A549 (cell line): Measurements from ENCODE around the gene SNX17. TPM values are rescaled to one million over a fixed set of nuclear protein-coding genes. Genes with fewer than 3 reads are reported as not detected.

Experiments
- ATAC-seq, 2 experiments: fragments of 200-7000 bp in 1 of 2; fragments of >200 bp in 1 of 2; cut with Nextera tagmentation in 1 of 2; cut with Tn5 transposase in 1 of 2; 3 replicates each; pipeline versions ENCODE4 v1.8.0 to v1.9.1; 2018 to 2020; ENCODE audit warnings: mild to moderate bottlenecking in 1 of 2, moderate library complexity in 1 of 2
- CTCF ChIA-PET: fragments of 300-600 bp; sonication (Branson Sonifier 250); formaldehyde crosslinking; extraction: SDS; loops from one replicate; lab custom pipeline; 2021; ENCODE audit warnings: antibody characterized with exemption, inconsistent platforms; lab: Yijun Ruan, JAX
- POLR2A ChIA-PET: fragments of 350-600 bp; formaldehyde crosslinking; extraction: SDS; loops from one replicate; lab custom pipeline; 2021; ENCODE audit warnings: antibody characterized with exemption, inconsistent platforms; lab: Yijun Ruan, JAX
- DNase-seq, 2 experiments: peaks; one replicate each; pipeline versions ENCODE4 v3.0.0 to v3.0.0-alpha.2; 2011 to 2016; ENCODE audit warnings: low read depth in 1 of 2, low spot score in 1 of 2
- FAIRE-seq: peaks from 2 replicates; lab custom pipeline; 2011; peaks lifted over from hg19 to GRCh38; lab: Jason Lieb, UNC
- H3K27ac ChIP-seq, 2 experiments: fragments of >200 bp; sonication (Bioruptor Twin); formaldehyde crosslinking; 3 replicates each; pipeline ENCODE4 v1.5.1; 2016 to 2017
- H3K4me1 ChIP-seq: fragments of >200 bp; sonication (Bioruptor Twin); formaldehyde crosslinking; 3 replicates; pipeline ENCODE4 v1.6.1; 2016
- H3K4me2 ChIP-seq: fragments of >200 bp; sonication (Bioruptor Twin); formaldehyde crosslinking; 3 replicates; pipeline ENCODE4 v1.6.1; 2016
- H3K4me3 ChIP-seq: fragments of >200 bp; sonication (Bioruptor Twin); formaldehyde crosslinking; 3 replicates; pipeline ENCODE4 v1.5.1; 2016
- H3K9me3 ChIP-seq: fragments of >200 bp; sonication (Bioruptor Twin); formaldehyde crosslinking; 3 replicates; pipeline ENCODE4 v1.6.1; 2016
- BCL3 ChIP-seq: fragments of >200 bp; sonication (Bioruptor Twin); formaldehyde crosslinking; IDR thresholded peaks from 3 replicates; pipeline ENCODE4 v1.6.1; 2016
- BHLHE40 ChIP-seq: IDR thresholded peaks from 2 replicates; pipeline ENCODE4 v1.6.1; 2012; ENCODE audit warnings: low read depth, low read length, inconsistent platforms
- CBX8 ChIP-seq: fragments of 200-600 bp; sonication (generic); IDR thresholded peaks from 2 replicates; pipeline ENCODE4 v1.6.1; 2016
- CHD2 ChIP-seq: fragments of 150-350 bp; IDR thresholded peaks from 2 replicates; pipeline ENCODE4 v1.6.1; 2014; ENCODE audit warnings: low read length; ENCODE audit not compliant: partially characterized antibody
- CHD4 ChIP-seq: fragments of 200-600 bp; sonication (generic); IDR thresholded peaks from 2 replicates; pipeline ENCODE4 v1.6.1; 2016; ENCODE audit warnings: antibody characterized with exemption, mild to moderate bottlenecking, borderline replicate concordance
- EHMT2 ChIP-seq: fragments of 200-600 bp; sonication (generic); IDR thresholded peaks from 2 replicates; pipeline ENCODE4 v1.6.1; 2016; ENCODE audit warnings: antibody characterized with exemption, low read depth, mild to moderate bottlenecking, moderate library complexity
- EP300 ChIP-seq, 2 experiments: fragments of >200 bp; sonication (Bioruptor Twin); formaldehyde crosslinking; IDR thresholded peaks; 2 replicates in 1 of 2; 3 replicates in 1 of 2; pipeline ENCODE4 v1.6.1; 2016 to 2017
- FOSL2 ChIP-seq, 2 experiments: fragments of 450-650 bp in 1 of 2; fragments of >200 bp in 1 of 2; sonication (Bioruptor Twin) in 1 of 2; formaldehyde crosslinking; IDR thresholded peaks; 2 replicates each; pipeline versions ENCODE4 v1.5.0 to v1.6.1; 2016 to 2020; ENCODE audit warnings: mild to moderate bottlenecking in 1 of 2, moderate library complexity in 1 of 2
- HDAC2 ChIP-seq: fragments of 200-600 bp; sonication (generic); IDR thresholded peaks from 2 replicates; pipeline ENCODE4 v1.6.1; 2016
- HES2 ChIP-seq: fragments of >200 bp; sonication (Bioruptor Twin); formaldehyde crosslinking; IDR thresholded peaks from 2 replicates; pipeline ENCODE4 v1.6.1; 2016
- HOXB13 ChIP-seq: fragments of 250-450 bp; sonication (Bioruptor Pico); IDR thresholded peaks from 2 replicates; pipeline ENCODE4 v1.5.0; 2020; ENCODE audit warnings: low read depth, mild to moderate bottlenecking, moderate library complexity
- JUN ChIP-seq, 2 experiments: fragments of >200 bp; sonication (Bioruptor Twin); formaldehyde crosslinking; IDR thresholded peaks; 2 replicates in 1 of 2; 3 replicates in 1 of 2; pipeline ENCODE4 v1.6.1; 2016 to 2017
- JUNB ChIP-seq: fragments of >200 bp; sonication (Bioruptor Twin); formaldehyde crosslinking; IDR thresholded peaks from 2 replicates; pipeline ENCODE4 v1.6.1; 2016
- KDM1A ChIP-seq: fragments of 200-600 bp; sonication (generic); IDR thresholded peaks from 2 replicates; pipeline ENCODE4 v1.6.1; 2016; ENCODE audit warnings: low read depth, mild to moderate bottlenecking
- MAX ChIP-seq: IDR thresholded peaks from 2 replicates; pipeline ENCODE4 v1.6.1; 2012
- MAZ ChIP-seq: fragments of 150-350 bp; IDR thresholded peaks from 2 replicates; pipeline ENCODE4 v1.6.1; 2014; ENCODE audit warnings: antibody characterized with exemption, low read depth, low read length, borderline replicate concordance
- NR3C1 ChIP-seq: fragments of >200 bp; sonication (Bioruptor Twin); formaldehyde crosslinking; IDR thresholded peaks from 3 replicates; pipeline ENCODE4 v1.6.1; 2017
- PBX3 ChIP-seq: IDR thresholded peaks from 2 replicates; pipeline ENCODE4 v1.6.1; 2012
- PHF8 ChIP-seq: fragments of 200-600 bp; sonication (generic); IDR thresholded peaks from 2 replicates; pipeline ENCODE4 v1.6.1; 2016; ENCODE audit warnings: low read depth, mild to moderate bottlenecking, antibody characterized with exemption, moderate library complexity, borderline replicate concordance
- RCOR1 ChIP-seq: fragments of 150-350 bp; IDR thresholded peaks from 2 replicates; pipeline ENCODE4 v1.6.1; 2014; ENCODE audit warnings: antibody characterized with exemption, low read length, low read depth
- SMC3 ChIP-seq: fragments of >200 bp; sonication (Bioruptor Twin); formaldehyde crosslinking; IDR thresholded peaks from 3 replicates; pipeline ENCODE4 v1.6.1; 2018; ENCODE audit warnings: inconsistent platforms
- TFCP2L1 ChIP-seq: fragments of 250-450 bp; sonication (Bioruptor Pico); IDR thresholded peaks from 2 replicates; pipeline ENCODE4 v1.5.0; 2021; ENCODE audit warnings: mild to moderate bottlenecking
- USF2 ChIP-seq: fragments of 450-650 bp; IDR thresholded peaks from 2 replicates; pipeline ENCODE4 v1.6.1; 2014; ENCODE audit warnings: antibody characterized with exemption
- ZC3H11A ChIP-seq: fragments of 450-650 bp; IDR thresholded peaks from 2 replicates; pipeline ENCODE4 v1.6.1; 2014; ENCODE audit warnings: antibody characterized with exemption, mild to moderate bottlenecking
- ZNF302 ChIP-seq: fragments of 250-450 bp; sonication (Bioruptor Pico); IDR thresholded peaks from 2 replicates; pipeline ENCODE4 v1.9.0; 2021; ENCODE audit warnings: inconsistent platforms, mild to moderate bottlenecking, moderate library complexity
- WGBS: methylation state at CpG from one replicate; pipeline ENCODE4 v1.1.6; 2017; ENCODE audit errors: missing lambda C conversion rate; 5-methylcytosine and 5-hydroxymethylcytosine counted together
- polyA plus RNA-seq, 4 experiments: library from polyadenylated mRNA; depleted of rRNA in 3 of 4; stranded (reverse); fragments of >200 nt; fragmentation: RNase III in 1 of 4; extraction: RNeasy Plus Mini Kit Qiagen cat#74134 plus additional on column Dnase treatment in 1 of 4; gene quantifications; 2 replicates in 3 of 4; 3 replicates in 1 of 4; pipeline ENCODE4 v1.2.3, GENCODE V29; 2011 to 2017

SNX17 gene
- polyA plus RNA-seq, 2 of the 4 experiments (the other 2 are of a cell fraction) = 141 to 154 TPM

GRCh38 chr2:27408601-27409320 lies 38.3 kb downstream of the SNX17 start:
- peak overlapping the region; percentile 89 for H3K4me2 ChIP-seq
- peak overlapping the region; percentile 90 to 92 for H3K27ac ChIP-seq
- H3K9me3 ChIP-seq = no peaks in the 10 kb centered on the region
- ATAC-seq (peak; percentile 73 to 76), FAIRE-seq (no peak), DNase-seq (peak; percentile 29 to 35)
- ChIA-PET CTCF (interaction anchor here (0.6 to 5.3 kb wide), 17 partner anchors 8 to 281 kb away, joined by 3 to 72 read pairs (median 4); partner anchors contain the start of genes NRBP1, SLC4A1AP and SUPT7L), POLR2A (interaction anchor here (0.9 to 3.1 kb wide), 11 partner anchors 8 to 255 kb away, joined by 3 to 78 read pairs (median 6); partner anchors contain the start of genes CCDC121, GPN1, NRBP1 and SLC4A1AP)
- WGBS = 1% methylated on average over 11 of the region's 33 CpGs
- peaks cover 26% of the 10 kb centered on the region; the same call in 2 of the 3 replicates for H3K4me1 ChIP-seq
- TF ChIP-seq PBX3 = no peak
- no peak for TF ChIP-seq EP300 (IDR thresholded peaks at IDR 0.05)
- TF ChIP-seq MAZ = no peak
- TF ChIP-seq JUNB = no peak
- TF ChIP-seq PHF8 = 0 out of 2 replicates have a peak, but pooled peaks have one; percentile 73
- H3K4me3 ChIP-seq = peak overlapping the region; percentile 87

GRCh38 chr2:27409321-27410073 lies 39.1 kb downstream of the SNX17 start, which contains the start of gene PPM1G:
Gene PPM1G (minus strand): TSS chr2:27409591. CDS start chr2:27409422, 169 bp downstream.
- ChIA-PET CTCF (interaction anchor here (0.7 to 5.3 kb wide), 14 partner anchors 9 to 280 kb away, joined by 3 to 72 read pairs (median 4); partner anchors contain the start of genes NRBP1, SLC4A1AP and SUPT7L), POLR2A (interaction anchor here (0.6 to 3.1 kb wide), 14 partner anchors 9 to 982 kb away, joined by 3 to 78 read pairs (median 4); partner anchors contain the start of genes CCDC121, EIF2B4, GPN1 and NRBP1)
- TF ChIP-seq EHMT2 (no peak), CHD2 (peak; percentile 94), SMC3 (no peak), MAX (peak; percentile 95), JUNB (no peak), ZNF302 (CRISPR knock-in tag) (no peak), CBX8 (no peak), CHD4 (no peak), BHLHE40 (no peak), NR3C1 (no peak), FOSL2 (IDR thresholded peaks at IDR 0.05) (no peak), FOSL2 (CRISPR knock-in tag; IDR thresholded peaks at IDR 0.05) (no peak), HDAC2 (no peak), PHF8 (peak; percentile 59), KDM1A (no peak), MAZ (no peak), HOXB13 (CRISPR knock-in tag) (peak; percentile 70; the same call in 1 of the 2 replicates), TFCP2L1 (CRISPR knock-in tag) (0 out of 2 replicates have a peak, but pooled peaks have one; percentile 41), JUN (IDR thresholded peaks at IDR 0.05) (peak; percentile 96 to 97), ZC3H11A (no peak), HES2 (no peak), USF2 (peak; percentile 54), RCOR1 (no peak), BCL3 (peak; percentile 98), PBX3 (no peak)

More at GRCh38 chr2:27409321-27410073, 39.1 kb downstream of the SNX17 start, which contains the start of gene PPM1G:
- peak within 1 kb of the TSS; percentile 87 for H3K4me3 ChIP-seq
- peak within 1 kb of the TSS; percentile 89 for H3K4me2 ChIP-seq
- ATAC-seq (peak; percentile 97), DNase-seq (peak; percentile 87 to 97), FAIRE-seq (no peak)
- H3K9me3 ChIP-seq = no peaks in the 10 kb centered on the region
- peak within 1 kb of the TSS; percentile 90 to 92 for H3K27ac ChIP-seq
- peaks cover 30% of the 10 kb centered on the region; the same call in 2 of the 3 replicates for H3K4me1 ChIP-seq
- 1% methylated on average over 39 of the region's 82 CpGs for WGBS
